DND-41 (cell line): ENCODE data around the gene FXYD6.

Experiments
- ATAC-seq: fragments of 200-7000 bp; cut with Tn5 transposase; 3 replicates; pipeline ENCODE4 v1.9.1; 2021; ENCODE audit warnings: low read depth; ENCODE audit not compliant: insufficient read depth
- DNase-seq: peaks from one replicate; pipeline ENCODE4 v3.0.0-alpha.2; 2020
- H2AFZ ChIP-seq: 2 replicates; pipeline ENCODE4 v1.6.0; 2012; ENCODE audit warnings: low read depth, low read length
- H3K27ac ChIP-seq: 2 replicates; pipeline ENCODE4 v1.5.1; 2012; ENCODE audit warnings: low read length, inconsistent platforms
- H3K27me3 ChIP-seq: fragments of 200-600 bp; sonication (generic); 2 replicates; pipeline ENCODE4 v1.6.0; 2012; ENCODE audit warnings: low read length, mild to moderate bottlenecking, inconsistent platforms; ENCODE audit not compliant: insufficient read depth, poor library complexity
- H3K36me3 ChIP-seq: 2 replicates; pipeline ENCODE4 v1.5.1; 2012; ENCODE audit warnings: low read length, inconsistent platforms; ENCODE audit not compliant: insufficient read depth
- H3K4me1 ChIP-seq: 2 replicates; pipeline ENCODE4 v1.5.1; 2012; ENCODE audit warnings: mild to moderate bottlenecking, low read length; ENCODE audit not compliant: insufficient read depth
- H3K4me2 ChIP-seq: 2 replicates; pipeline ENCODE4 v1.6.0; 2012; ENCODE audit warnings: mild to moderate bottlenecking, moderate library complexity, low read length, inconsistent platforms; ENCODE audit not compliant: insufficient read depth
- H3K4me3 ChIP-seq, 2 experiments: fragments of 200-600 bp in 1 of 2; shearing (Covaris generic) in 1 of 2; 2 replicates each; pipeline ENCODE4 v1.5.1; 2012 to 2016; ENCODE audit warnings: inconsistent platforms in 2 of 2, low read length in 2 of 2, mild to moderate bottlenecking in 2 of 2, low read depth in 1 of 2, moderate library complexity in 1 of 2
- H3K79me2 ChIP-seq: 2 replicates; pipeline ENCODE4 v1.6.0; 2012; ENCODE audit warnings: low read length, inconsistent platforms; ENCODE audit not compliant: insufficient read depth
- H3K9ac ChIP-seq: 2 replicates; pipeline ENCODE4 v1.6.0; 2012; ENCODE audit warnings: low read depth, mild to moderate bottlenecking, inconsistent platforms, low read length, moderate library complexity
- H3K9me3 ChIP-seq: 2 replicates; pipeline ENCODE4 v1.5.1; 2012; ENCODE audit warnings: low read length, moderate library complexity, mild to moderate bottlenecking, inconsistent platforms; ENCODE audit not compliant: insufficient read depth, severe bottlenecking
- H4K20me1 ChIP-seq: 2 replicates; pipeline ENCODE4 v1.6.0; 2012; ENCODE audit warnings: low read length; ENCODE audit not compliant: insufficient read depth
- EZH2 ChIP-seq: IDR thresholded peaks from 3 replicates; pipeline ENCODE4 v1.6.1; 2012; ENCODE audit warnings: borderline replicate concordance, low read depth, mild to moderate bottlenecking, moderate library complexity, low read length, inconsistent platforms; ENCODE audit not compliant: severe bottlenecking
- TF ChIP-seq, protein P1 (sequence below): IDR thresholded peaks from 2 replicates; pipeline ENCODE4 v1.5.1; 2012; ENCODE audit warnings: borderline replicate concordance, low read length, moderate library complexity, mild to moderate bottlenecking; ENCODE audit not compliant: poor library complexity, severe bottlenecking; ENCODE audit errors: extremely low read depth

Gene FXYD6

DNA sequence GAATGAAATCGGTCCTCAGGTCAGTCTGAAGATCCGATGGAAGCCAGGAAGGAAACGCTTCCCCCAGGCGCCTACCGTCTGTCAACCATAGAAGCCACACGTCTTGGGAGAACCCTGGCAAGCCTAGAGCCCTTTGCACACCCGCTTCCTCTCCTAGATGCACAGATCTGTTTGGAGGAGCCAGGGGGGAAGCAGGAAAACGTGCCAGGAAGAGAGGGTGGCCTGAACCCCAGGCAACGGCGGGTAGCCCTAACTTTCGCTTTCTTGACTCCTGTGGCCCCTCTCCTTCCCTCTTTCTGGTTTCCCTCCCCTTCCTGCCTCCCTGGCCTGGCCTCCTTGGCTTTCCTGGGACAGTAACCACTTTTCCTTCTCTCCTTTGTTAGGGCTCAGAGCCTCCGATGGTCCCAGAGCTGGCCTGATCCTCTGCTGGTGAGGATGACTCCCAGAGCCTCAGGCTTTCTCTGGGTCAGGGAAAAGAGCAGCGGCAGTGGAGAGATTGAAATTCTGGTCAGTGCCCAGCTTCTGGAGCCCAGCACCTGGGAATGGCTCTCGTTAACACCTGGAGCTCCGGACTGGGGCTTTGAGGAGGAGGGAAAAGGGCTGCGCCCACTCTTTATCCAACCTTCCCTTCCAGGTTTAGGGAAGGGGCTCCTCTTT is 2.1 kb downstream of the FXYD6 start:
- peaks cover 58% of the 10 kb centered on the region for H4K20me1 ChIP-seq
- DNase-seq (no peak), ATAC-seq (no peak)
- H3K4me1 ChIP-seq: peaks cover 61% of the 10 kb centered on the region
- H3K36me3 ChIP-seq: peaks cover 15% of the 10 kb centered on the region
- peak overlapping the region in 1 of 2 experiments; percentile 90; a peak in 2 of 4 replicates for H3K4me3 ChIP-seq
- H3K27ac ChIP-seq: peak overlapping the region; percentile 70
- H3K9ac ChIP-seq: peak overlapping the region; percentile 79
- H3K79me2 ChIP-seq: peaks cover 70% of the 10 kb centered on the region
- no peaks in the 10 kb centered on the region for H3K27me3 ChIP-seq
- no peak overlapping the region for H2AFZ ChIP-seq
- TF ChIP-seq EZH2: no peak
- TF ChIP-seq, protein P1, sequence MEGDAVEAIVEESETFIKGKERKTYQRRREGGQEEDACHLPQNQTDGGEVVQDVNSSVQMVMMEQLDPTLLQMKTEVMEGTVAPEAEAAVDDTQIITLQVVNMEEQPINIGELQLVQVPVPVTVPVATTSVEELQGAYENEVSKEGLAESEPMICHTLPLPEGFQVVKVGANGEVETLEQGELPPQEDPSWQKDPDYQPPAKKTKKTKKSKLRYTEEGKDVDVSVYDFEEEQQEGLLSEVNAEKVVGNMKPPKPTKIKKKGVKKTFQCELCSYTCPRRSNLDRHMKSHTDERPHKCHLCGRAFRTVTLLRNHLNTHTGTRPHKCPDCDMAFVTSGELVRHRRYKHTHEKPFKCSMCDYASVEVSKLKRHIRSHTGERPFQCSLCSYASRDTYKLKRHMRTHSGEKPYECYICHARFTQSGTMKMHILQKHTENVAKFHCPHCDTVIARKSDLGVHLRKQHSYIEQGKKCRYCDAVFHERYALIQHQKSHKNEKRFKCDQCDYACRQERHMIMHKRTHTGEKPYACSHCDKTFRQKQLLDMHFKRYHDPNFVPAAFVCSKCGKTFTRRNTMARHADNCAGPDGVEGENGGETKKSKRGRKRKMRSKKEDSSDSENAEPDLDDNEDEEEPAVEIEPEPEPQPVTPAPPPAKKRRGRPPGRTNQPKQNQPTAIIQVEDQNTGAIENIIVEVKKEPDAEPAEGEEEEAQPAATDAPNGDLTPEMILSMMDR: no peak
- peak overlapping the region; percentile 90 for H3K4me2 ChIP-seq
- H3K9me3 ChIP-seq: no peaks in the 10 kb centered on the region

DNA sequence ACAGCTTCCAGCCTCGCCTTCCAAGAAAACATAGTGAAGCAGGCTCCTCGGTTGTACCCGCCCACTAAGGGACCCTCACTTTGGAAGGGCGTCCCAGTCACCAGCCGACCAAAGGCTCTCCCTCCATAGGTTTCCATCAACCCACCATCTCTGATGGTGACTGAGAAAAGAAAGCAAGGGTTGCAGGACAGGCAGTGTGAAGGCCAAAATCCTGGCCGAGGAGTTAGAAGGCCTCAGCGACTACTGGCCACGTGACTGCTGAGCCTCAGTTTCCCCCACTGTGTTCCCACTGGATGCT is 2.7 kb downstream of the FXYD6 start:
- no peak for TF ChIP-seq EZH2
- TF ChIP-seq, protein P1: no peak
- Histone ChIP-seq H4K20me1 (peaks cover 64% of the 10 kb centered on the region), H3K4me3 (no peak overlapping the region), H3K27me3 (no peaks in the 10 kb centered on the region), H3K4me2 (peak overlapping the region; percentile 90; the same call in 1 of the 2 replicates), H3K36me3 (peaks cover 15% of the 10 kb centered on the region), H3K27ac (peak overlapping the region; percentile 70), H3K79me2 (peaks cover 76% of the 10 kb centered on the region), H2AFZ (no peak overlapping the region), H3K4me1 (peaks cover 61% of the 10 kb centered on the region), H3K9me3 (no peaks in the 10 kb centered on the region), H3K9ac (no peak overlapping the region; the same call in 1 of the 2 replicates)
- no peak for ATAC-seq
- DNase-seq: no peak

DNA sequence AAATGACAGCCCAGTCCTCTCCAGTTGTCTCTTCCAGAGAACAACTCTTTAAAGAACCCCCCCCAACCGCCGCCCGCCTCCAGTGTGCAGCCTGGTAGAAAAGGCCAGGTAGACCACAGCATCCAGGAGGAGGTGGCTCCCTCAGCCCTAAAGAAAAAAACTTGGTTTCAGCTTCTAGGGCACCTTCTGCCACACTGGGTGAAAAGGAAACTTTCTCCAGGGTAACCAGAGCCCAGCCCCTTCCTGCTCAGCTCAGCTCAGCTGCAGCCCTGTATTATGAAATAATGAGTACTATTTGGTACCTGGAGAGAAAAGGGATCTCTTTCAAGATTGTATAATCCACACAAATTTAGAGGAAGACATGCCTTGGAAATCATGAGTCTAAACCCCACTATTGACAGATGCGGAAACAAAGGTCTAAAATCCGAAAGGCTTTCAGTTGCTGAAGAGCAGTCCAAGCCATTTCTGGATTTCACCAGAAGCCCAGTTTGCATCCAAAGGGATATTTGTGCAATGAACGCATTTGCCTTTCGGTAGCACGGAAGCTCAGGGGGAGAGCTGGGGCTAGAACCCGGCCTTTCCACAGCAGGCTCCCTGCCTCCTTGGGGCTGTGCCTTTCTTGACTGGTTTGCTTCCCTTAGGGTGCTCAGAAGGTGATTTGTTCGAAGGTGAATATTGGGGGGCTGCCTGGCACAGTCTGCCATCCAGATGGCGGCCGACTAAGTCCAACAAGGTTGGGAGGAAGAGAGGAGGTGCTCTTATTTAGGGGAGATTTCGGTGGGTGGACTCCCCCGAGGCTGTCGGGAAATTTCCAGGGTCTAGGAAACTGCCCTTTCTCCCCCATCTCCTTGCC is 3.3 kb downstream of the FXYD6 start:
- ATAC-seq (peak; percentile 47), DNase-seq (peak; percentile 43)
- peaks cover 68% of the 10 kb centered on the region for H4K20me1 ChIP-seq
- H3K27ac ChIP-seq: peak overlapping the region; percentile 37
- no peak overlapping the region; the same call in 1 of the 2 replicates for H3K9ac ChIP-seq
- H2AFZ ChIP-seq: no peak overlapping the region
- no peaks in the 10 kb centered on the region for H3K27me3 ChIP-seq
- H3K4me3 ChIP-seq: no peak overlapping the region
- peaks cover 81% of the 10 kb centered on the region for H3K79me2 ChIP-seq
- H3K4me2 ChIP-seq: peak overlapping the region; percentile 21
- no peaks in the 10 kb centered on the region for H3K9me3 ChIP-seq
- H3K36me3 ChIP-seq: peaks cover 15% of the 10 kb centered on the region
- peaks cover 61% of the 10 kb centered on the region for H3K4me1 ChIP-seq
- no peak for TF ChIP-seq EZH2
- TF ChIP-seq, protein P1: no peak
